ENCODE results near the gene TMEM91. TPM values are rescaled to one million over a fixed set of nuclear protein-coding genes. Genes with fewer than 3 reads are reported as not detected.
A peak's percentile ranks its signal among the peaks of the same experiment; 100 is the strongest.

TMEM91 gene
- total and polyA plus RNA-seq, 9 of the 15 experiments (the other 6 are each of a cell fraction or from before 2014, with no cell fraction given): 1.2 to 5.2 (median 2.7) TPM

GRCh38 chr19:41356984-41357739 is 19.2 kb upstream of the TMEM91 start:
- H3K36me3 ChIP-seq (ENCODE audit: control insufficient read depth, insufficient read depth, low read length): peaks cover 14% of the 10 kb centered on the region; the same call in 1 of the 3 replicates
- DNase-seq (ENCODE audit: extremely low read depth in 1 of 4, low spot score in 3 of 4) (no peak), FAIRE-seq (no peak), ATAC-seq (no peak)
- no peaks in the 10 kb centered on the region for H3K9me1 ChIP-seq (ENCODE audit: control insufficient read depth, insufficient read depth, low read length)
- H3K4me1 ChIP-seq (replicated peaks in 1 of 2; ENCODE audit: control insufficient read depth in 2 of 2, insufficient read depth in 2 of 2, low read length in 2 of 2): peaks cover 5 to 30% of the 10 kb centered on the region in 2 experiments; a peak in 4 of 5 replicates
- 67% methylated on average over 9 of the region's 11 CpGs for WGBS (ENCODE audit: insufficient coverage, low coverage, missing lambda C conversion rate)
- no peak overlapping the region for H3K4me3 ChIP-seq
- 0 out of 2 replicates have a peak, but pooled peaks have one; percentile 1 for TF ChIP-seq SPI1 (IDR thresholded peaks at IDR 0.05; ENCODE audit: borderline replicate concordance, low read depth, low read length)
- peak; percentile 90 for TF ChIP-seq ZFP36 (IDR thresholded peaks at IDR 0.05; ENCODE audit: low read depth, low read length, partially characterized antibody)
- no peak for TF ChIP-seq HDAC3 (IDR thresholded peaks at IDR 0.05; ENCODE audit: borderline replicate concordance, partially characterized antibody)
- peaks cover 23% of the 10 kb centered on the region for H3K79me2 ChIP-seq (ENCODE audit: control insufficient read depth, insufficient read depth, low read length)
- BruUV-seq (replicated peaks): no TSS peak
- ChIA-PET CTCF (ENCODE audit: low intra/inter-chr PET ratio) (no interaction called here), POLR2A (no interaction called here)
- H2AFZ ChIP-seq (ENCODE audit: low read depth, low read length): no peak overlapping the region
- peak overlapping the region in 1 of 2 experiments; percentile 67; a peak in 2 of 4 replicates for H3K9ac ChIP-seq (ENCODE audit: insufficient read depth in 1 of 2, low read depth in 2 of 2, low read length in 2 of 2)
- intact Hi-C loops (cut with micrococcal nuclease): no loop called here
- H3K9me3 ChIP-seq (replicated peaks; ENCODE audit: control insufficient read depth, insufficient read depth, low read depth, low read length): no peaks in the 10 kb centered on the region
- no peaks in the 10 kb centered on the region for H3K27me3 ChIP-seq (ENCODE audit: control insufficient read depth in 2 of 2, insufficient read depth in 2 of 2, low read length in 2 of 2)
- H3K27ac ChIP-seq (ENCODE audit: extremely low read depth, low read depth, low read length): no peak overlapping the region
- H3K4me2 ChIP-seq (ENCODE audit: insufficient read depth, low read length): no peak overlapping the region
- no peaks in the 10 kb centered on the region; the same call in 1 of the 2 replicates for H4K20me1 ChIP-seq (replicated peaks; ENCODE audit: control insufficient read depth, insufficient read depth, low read length)
- in situ Hi-C loops (cut with MboI): no loop called here

DNA sequence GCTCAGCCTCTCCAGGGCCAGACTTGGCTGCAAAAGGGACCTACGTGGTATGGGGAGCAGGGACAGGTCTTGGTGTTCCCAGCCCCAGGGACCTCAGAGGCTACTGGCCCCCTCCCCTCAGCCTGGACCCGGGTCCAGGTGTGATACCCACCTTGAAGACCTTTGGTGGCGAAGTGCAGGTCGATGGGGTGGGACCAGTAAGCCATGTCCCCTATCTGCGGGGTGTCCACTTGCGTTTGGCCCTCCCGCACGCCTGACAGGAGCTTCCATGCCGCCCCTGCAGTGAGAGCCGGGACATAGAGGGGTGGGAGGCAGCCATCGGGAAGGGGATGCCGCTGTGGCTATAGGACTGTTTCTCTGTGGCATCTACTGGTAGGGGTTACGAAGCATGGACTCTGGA is 18.6 kb upstream of the TMEM91 start:
- ChIA-PET CTCF (ENCODE audit: low intra/inter-chr PET ratio) (no interaction called here), POLR2A (interaction anchor here (0.7 kb wide), 1 partner anchor 478 kb away, joined by 5 read pairs; no protein-coding TSS in a partner anchor)
- DNase-seq (ENCODE audit: extremely low read depth in 1 of 4, low spot score in 3 of 4): no peak
- H3K4me2 ChIP-seq (ENCODE audit: insufficient read depth, low read length): no peak overlapping the region
- H3K36me3 ChIP-seq (ENCODE audit: control insufficient read depth, insufficient read depth, low read length): peaks cover 14% of the 10 kb centered on the region; the same call in 1 of the 3 replicates
- H3K9me3 ChIP-seq (replicated peaks; ENCODE audit: control insufficient read depth, insufficient read depth, low read depth, low read length): no peaks in the 10 kb centered on the region
- WGBS (ENCODE audit: insufficient coverage, low coverage, missing lambda C conversion rate): 82% methylated on average over 11 of the region's 13 CpGs
- H3K27me3 ChIP-seq (ENCODE audit: control insufficient read depth in 2 of 2, insufficient read depth in 2 of 2, low read length in 2 of 2): no peaks in the 10 kb centered on the region
- TF ChIP-seq SP2 (IDR thresholded peaks at IDR 0.05; ENCODE audit: extremely low read depth, low read depth, low read length, poor library complexity, severe bottlenecking): no peak
- peak; percentile 53 for TF ChIP-seq POLR2G (IDR thresholded peaks at IDR 0.05; ENCODE audit: low read depth, low read length)
- BruUV-seq (replicated peaks): no TSS peak
- H3K4me3 ChIP-seq: no peak overlapping the region
- no peak overlapping the region for H3K27ac ChIP-seq (ENCODE audit: extremely low read depth, low read depth, low read length)
- H2AFZ ChIP-seq (ENCODE audit: low read depth, low read length): no peak overlapping the region
- H4K20me1 ChIP-seq (replicated peaks; ENCODE audit: control insufficient read depth, insufficient read depth, low read length): no peaks in the 10 kb centered on the region
- H3K9me1 ChIP-seq (ENCODE audit: control insufficient read depth, insufficient read depth, low read length): no peaks in the 10 kb centered on the region
- intact Hi-C loops (cut with micrococcal nuclease) (no loop called here), in situ Hi-C loops (cut with MboI) (no loop called here)
- H3K9ac ChIP-seq (ENCODE audit: insufficient read depth in 1 of 2, low read depth in 2 of 2, low read length in 2 of 2): peak overlapping the region in 1 of 2 experiments; percentile 69; a peak in 2 of 4 replicates
- no peak for ATAC-seq
- FAIRE-seq: no peak
- H3K79me2 ChIP-seq (ENCODE audit: control insufficient read depth, insufficient read depth, low read length): peaks cover 17% of the 10 kb centered on the region
- peaks cover 9 to 26% of the 10 kb centered on the region in 2 experiments; a peak in 4 of 5 replicates for H3K4me1 ChIP-seq (replicated peaks in 1 of 2; ENCODE audit: control insufficient read depth in 2 of 2, insufficient read depth in 2 of 2, low read length in 2 of 2)

Data from K562 (cell line).